H9 (cell line): ENCODE measurements around the gene STK32C. TPM values are rescaled to one million over a fixed set of nuclear protein-coding genes. Genes with fewer than 3 reads are reported as not detected.

Experiments used
- DNase-seq: peaks from one replicate; pipeline ENCODE4 v3.0.0-alpha.2; 2017
- H2AFZ ChIP-seq: one replicate; pipeline ENCODE4 v1.6.1; 2013; ENCODE audit warnings: mild to moderate bottlenecking, low read length, control low read depth, moderate library complexity
- H2AK5ac ChIP-seq: 2 replicates; pipeline ENCODE4 v1.6.1; 2013; ENCODE audit warnings: low read length, control low read depth, mixed read lengths; ENCODE audit not compliant: insufficient read length
- H2BK120ac ChIP-seq: one replicate; pipeline ENCODE4 v1.6.1; 2013; ENCODE audit warnings: low read depth, mild to moderate bottlenecking, low read length, control low read depth, inconsistent platforms; ENCODE audit not compliant: poor library complexity, severe bottlenecking
- H2BK12ac ChIP-seq: 2 replicates; pipeline ENCODE4 v1.6.1; 2013; ENCODE audit warnings: low read length, control low read depth, mixed read lengths, low read depth; ENCODE audit not compliant: insufficient read length
- H2BK15ac ChIP-seq: 2 replicates; pipeline ENCODE4 v1.6.1; 2013; ENCODE audit warnings: low read depth, low read length, control low read depth
- H2BK20ac ChIP-seq: one replicate; pipeline ENCODE4 v1.6.1; 2013; ENCODE audit warnings: low read depth, mild to moderate bottlenecking, low read length, control low read depth, inconsistent platforms; ENCODE audit not compliant: poor library complexity, severe bottlenecking
- H2BK5ac ChIP-seq: 2 replicates; pipeline ENCODE4 v1.6.1; 2013; ENCODE audit warnings: low read length, control low read depth, mixed read lengths; ENCODE audit not compliant: insufficient read length
- H3K14ac ChIP-seq: 2 replicates; pipeline ENCODE4 v1.6.1; 2013; ENCODE audit warnings: low read length, control low read depth; ENCODE audit not compliant: insufficient read depth
- H3K18ac ChIP-seq: 2 replicates; pipeline ENCODE4 v1.6.1; 2013; ENCODE audit warnings: low read depth, mild to moderate bottlenecking, mixed read lengths, low read length, control low read depth; ENCODE audit not compliant: insufficient read length
- H3K23ac ChIP-seq: 2 replicates; pipeline ENCODE4 v1.6.1; 2013; ENCODE audit warnings: low read length, control low read depth, mixed read lengths, low read depth; ENCODE audit not compliant: insufficient read length
- H3K23me2 ChIP-seq: 2 replicates; pipeline ENCODE4 v1.6.1; 2013; ENCODE audit warnings: low read depth, mild to moderate bottlenecking, mixed read lengths, low read length, control low read depth; ENCODE audit not compliant: insufficient read length, poor library complexity, severe bottlenecking
- H3K27ac ChIP-seq: 2 replicates; pipeline ENCODE4 v1.5.1; 2013; ENCODE audit warnings: low read length, control low read depth, mixed read lengths, low read depth; ENCODE audit not compliant: insufficient read length
- H3K27me3 ChIP-seq: 2 replicates; pipeline ENCODE4 v1.6.1; 2013; ENCODE audit warnings: low read length, control low read depth, inconsistent platforms; ENCODE audit not compliant: insufficient read depth
- H3K4ac ChIP-seq: 2 replicates; pipeline ENCODE4 v1.6.1; 2013; ENCODE audit warnings: low read depth, mild to moderate bottlenecking, control low read depth, inconsistent platforms, low read length, moderate library complexity
- H3K4me1 ChIP-seq: 2 replicates; pipeline ENCODE4 v1.6.1; 2013; ENCODE audit warnings: low read length, control low read depth, inconsistent platforms; ENCODE audit not compliant: insufficient read depth
- H3K4me2 ChIP-seq: 2 replicates; pipeline ENCODE4 v1.6.1; 2013; ENCODE audit warnings: low read length, control low read depth, mixed read lengths; ENCODE audit not compliant: insufficient read length, insufficient read depth
- H3K56ac ChIP-seq: 2 replicates; pipeline ENCODE4 v1.6.1; 2013; ENCODE audit warnings: low read depth, mild to moderate bottlenecking, mixed read lengths, low read length, control low read depth; ENCODE audit not compliant: insufficient read length
- H3K79me1 ChIP-seq: 2 replicates; pipeline ENCODE4 v1.6.1; 2013; ENCODE audit warnings: low read depth, mild to moderate bottlenecking, moderate library complexity, low read length, control low read depth, inconsistent platforms; ENCODE audit not compliant: insufficient read depth, poor library complexity, severe bottlenecking
- H3K79me2 ChIP-seq: 2 replicates; pipeline ENCODE4 v1.6.1; 2013; ENCODE audit warnings: low read length, control low read depth, inconsistent platforms; ENCODE audit not compliant: insufficient read depth
- H3K9ac ChIP-seq: 2 replicates; pipeline ENCODE4 v1.6.1; 2013; ENCODE audit warnings: low read length, control low read depth, mixed read lengths; ENCODE audit not compliant: insufficient read length; ENCODE audit errors: extremely low read depth
- H3K9me3 ChIP-seq: one replicate; pipeline ENCODE4 v1.6.1; 2013; ENCODE audit warnings: low read depth, low read length, inconsistent platforms; ENCODE audit not compliant: control insufficient read depth
- H3T11ph ChIP-seq: one replicate; pipeline ENCODE4 v1.6.1; 2013; ENCODE audit warnings: mild to moderate bottlenecking, low read length, control low read depth, inconsistent platforms
- H4K20me1 ChIP-seq: one replicate; pipeline ENCODE4 v1.6.1; 2013; ENCODE audit not compliant: control insufficient read depth, insufficient read length, insufficient read depth
- H4K5ac ChIP-seq: 2 replicates; pipeline ENCODE4 v1.6.1; 2013; ENCODE audit warnings: low read depth, mild to moderate bottlenecking, mixed read lengths, low read length, control low read depth; ENCODE audit not compliant: insufficient read length
- H4K8ac ChIP-seq: replicated peaks from 2 replicates; pipeline ENCODE4 v1.6.1; 2013; ENCODE audit warnings: low read length, control low read depth, mixed read lengths, low read depth; ENCODE audit not compliant: insufficient read length
- H4K91ac ChIP-seq: 2 replicates; pipeline ENCODE4 v1.6.1; 2013; ENCODE audit warnings: low read depth, mild to moderate bottlenecking, moderate library complexity, mixed read lengths, low read length, control low read depth; ENCODE audit not compliant: insufficient read length
- H3K27ac Mint-ChIP-seq, 3 experiments: 2 replicates in 2 of 3; 3 replicates in 1 of 3; pipeline ENCODE4 v1.8.0; 2020 to 2021; ENCODE audit warnings: mixed read lengths in 3 of 3, mild to moderate bottlenecking in 1 of 3, moderate library complexity in 1 of 3
- H3K27me3 Mint-ChIP-seq: 2 replicates; pipeline ENCODE4 v1.8.0; 2021; ENCODE audit warnings: low read depth, mild to moderate bottlenecking, moderate library complexity, mixed read lengths
- H3K36me3 Mint-ChIP-seq, 3 experiments: 2 replicates in 2 of 3; 3 replicates in 1 of 3; pipeline ENCODE4 v1.8.0; 2020 to 2021; ENCODE audit warnings: low read depth in 3 of 3, mixed read lengths in 3 of 3; ENCODE audit not compliant: insufficient read depth in 1 of 3
- H3K4me1 Mint-ChIP-seq, 2 experiments: 2 replicates each; pipeline ENCODE4 v1.8.0; 2020; ENCODE audit warnings: mixed read lengths in 2 of 2
- H3K4me3 Mint-ChIP-seq, 2 experiments: 2 replicates in 1 of 2; 3 replicates in 1 of 2; pipeline ENCODE4 v1.8.0; 2020 to 2021; ENCODE audit warnings: mild to moderate bottlenecking in 2 of 2, mixed read lengths in 2 of 2, moderate library complexity in 1 of 2
- H3K9me3 Mint-ChIP-seq, 2 experiments: 2 replicates in 1 of 2; 3 replicates in 1 of 2; pipeline ENCODE4 v1.8.0; 2020; ENCODE audit warnings: mild to moderate bottlenecking in 2 of 2, mixed read lengths in 2 of 2, moderate library complexity in 1 of 2
- WGBS: extraction: QIAGEN DNeasy Blood & Tissue Kit; methylation state at CpG from one replicate; pipeline ENCODE4 v1.1.7; 2013; ENCODE audit warnings: missing lambda C conversion rate, low lambda C conversion rate, mixed read lengths; ENCODE audit not compliant: insufficient read length; ENCODE audit errors: extremely low coverage; 5-methylcytosine and 5-hydroxymethylcytosine counted together
- total RNA-seq: library from RNA; stranded (reverse); gene quantifications from 2 replicates; pipeline ENCODE4 v1.2.1, GENCODE V29; 2021
- TF ChIP-seq, protein P1 (sequence below): fragments of 200-600 bp; sonication (generic); conservative IDR thresholded peaks from 3 replicates; pipeline ENCODE4 v1.8.0; 2021; ENCODE audit warnings: antibody characterized with exemption, mild to moderate bottlenecking

STK32C gene
- total RNA-seq, 1 experiment from 2014 or later: 11.3 TPM

DNA sequence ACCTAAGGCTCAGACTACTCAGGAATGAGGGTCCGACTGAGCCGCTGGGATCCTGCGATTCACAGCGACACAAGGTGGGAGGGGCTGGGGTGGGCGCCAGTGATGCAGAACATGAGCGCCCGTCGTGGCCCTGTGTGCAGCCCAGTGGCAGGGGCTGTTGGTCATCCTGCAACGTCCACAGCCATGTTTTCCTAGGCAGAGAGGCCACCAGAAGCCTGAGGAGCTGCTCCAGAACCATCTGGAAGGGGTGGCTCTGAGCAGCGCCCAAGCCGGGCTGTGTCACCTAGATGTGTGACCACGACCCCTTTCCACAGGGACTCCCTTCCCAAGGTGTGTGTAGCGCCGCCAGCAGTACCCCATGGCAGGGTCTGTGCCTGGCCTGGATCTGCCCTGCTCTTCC, 96.5 kb downstream of the STK32C start:
- no peak overlapping the region; the same call in 1 of the 2 replicates for H3K14ac ChIP-seq
- no peak overlapping the region for H3K18ac ChIP-seq
- H4K91ac ChIP-seq: no peak overlapping the region
- H3T11ph ChIP-seq: no peak overlapping the region
- no peak overlapping the region for H3K9ac ChIP-seq
- no peaks in the 10 kb centered on the region for H3K4me1 Mint-ChIP-seq
- H3K9me3 ChIP-seq: no peaks in the 10 kb centered on the region
- H3K27me3 ChIP-seq: no peaks in the 10 kb centered on the region
- TF ChIP-seq, protein P1, sequence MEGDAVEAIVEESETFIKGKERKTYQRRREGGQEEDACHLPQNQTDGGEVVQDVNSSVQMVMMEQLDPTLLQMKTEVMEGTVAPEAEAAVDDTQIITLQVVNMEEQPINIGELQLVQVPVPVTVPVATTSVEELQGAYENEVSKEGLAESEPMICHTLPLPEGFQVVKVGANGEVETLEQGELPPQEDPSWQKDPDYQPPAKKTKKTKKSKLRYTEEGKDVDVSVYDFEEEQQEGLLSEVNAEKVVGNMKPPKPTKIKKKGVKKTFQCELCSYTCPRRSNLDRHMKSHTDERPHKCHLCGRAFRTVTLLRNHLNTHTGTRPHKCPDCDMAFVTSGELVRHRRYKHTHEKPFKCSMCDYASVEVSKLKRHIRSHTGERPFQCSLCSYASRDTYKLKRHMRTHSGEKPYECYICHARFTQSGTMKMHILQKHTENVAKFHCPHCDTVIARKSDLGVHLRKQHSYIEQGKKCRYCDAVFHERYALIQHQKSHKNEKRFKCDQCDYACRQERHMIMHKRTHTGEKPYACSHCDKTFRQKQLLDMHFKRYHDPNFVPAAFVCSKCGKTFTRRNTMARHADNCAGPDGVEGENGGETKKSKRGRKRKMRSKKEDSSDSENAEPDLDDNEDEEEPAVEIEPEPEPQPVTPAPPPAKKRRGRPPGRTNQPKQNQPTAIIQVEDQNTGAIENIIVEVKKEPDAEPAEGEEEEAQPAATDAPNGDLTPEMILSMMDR: no peak
- no peak overlapping the region for H2BK20ac ChIP-seq
- H3K27ac ChIP-seq: no peak overlapping the region
- no peak overlapping the region for H2AK5ac ChIP-seq
- no CpG with 5 or more reads among the region's 14 CpGs for WGBS
- H3K27ac Mint-ChIP-seq: no peak overlapping the region; a peak in 1 of 7 replicates
- no peak overlapping the region for H3K4me3 Mint-ChIP-seq
- no peak overlapping the region for H4K5ac ChIP-seq
- no peaks in the 10 kb centered on the region for H3K79me2 ChIP-seq
- no peak for DNase-seq
- no peak overlapping the region for H3K4ac ChIP-seq
- no peak overlapping the region for H3K23ac ChIP-seq
- H3K79me1 ChIP-seq: no peaks in the 10 kb centered on the region
- H3K23me2 ChIP-seq: no peaks in the 10 kb centered on the region
- peaks cover 7% of the 10 kb centered on the region; the same call in 1 of the 2 replicates for H3K27me3 Mint-ChIP-seq
- no peak overlapping the region for H2BK5ac ChIP-seq
- no peak overlapping the region for H2BK15ac ChIP-seq
- no peaks in the 10 kb centered on the region for H4K20me1 ChIP-seq
- no peak overlapping the region for H3K4me2 ChIP-seq
- H2BK12ac ChIP-seq: no peak overlapping the region
- H4K8ac ChIP-seq: no peak overlapping the region
- H3K9me3 Mint-ChIP-seq: peaks cover 26 to 29% of the 10 kb centered on the region in 2 experiments
- H2AFZ ChIP-seq: no peak overlapping the region
- H3K36me3 Mint-ChIP-seq: peaks cover 14 to 19% (median 17%) of the 10 kb centered on the region in 3 experiments
- no peak overlapping the region for H3K56ac ChIP-seq
- no peak overlapping the region for H2BK120ac ChIP-seq
- H3K4me1 ChIP-seq: no peaks in the 10 kb centered on the region
